ENCODE measurements around the gene HIVEP2.

The HIVEP2 gene

DNA sequence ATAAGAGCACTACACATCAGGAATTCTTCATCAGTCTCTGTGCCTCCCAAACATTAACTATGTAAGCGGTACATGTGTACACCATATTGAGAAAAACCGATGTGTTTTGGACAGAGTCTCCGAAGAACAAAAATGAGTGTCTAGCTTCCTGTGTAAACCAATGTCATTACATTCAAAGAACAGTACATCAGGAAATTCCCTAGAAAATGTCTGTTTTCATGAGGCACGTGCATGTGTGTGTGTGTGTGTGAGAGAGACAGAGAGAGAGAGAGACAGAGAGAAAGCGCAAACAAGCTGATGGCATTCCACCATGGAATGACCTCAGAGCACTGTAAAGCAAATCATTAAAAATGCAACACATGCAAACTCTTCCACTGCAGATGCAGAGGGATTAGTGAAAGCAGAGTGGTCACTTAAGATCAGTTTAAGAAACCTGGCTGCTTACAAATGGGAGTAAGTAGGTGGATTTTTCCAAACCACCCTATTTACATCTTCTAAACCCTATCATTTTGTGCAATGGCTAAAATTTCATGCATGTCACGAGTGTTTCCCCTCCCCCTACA, 133.9 kb downstream of the HIVEP2 start:
- no peak for DNase-seq

DNA sequence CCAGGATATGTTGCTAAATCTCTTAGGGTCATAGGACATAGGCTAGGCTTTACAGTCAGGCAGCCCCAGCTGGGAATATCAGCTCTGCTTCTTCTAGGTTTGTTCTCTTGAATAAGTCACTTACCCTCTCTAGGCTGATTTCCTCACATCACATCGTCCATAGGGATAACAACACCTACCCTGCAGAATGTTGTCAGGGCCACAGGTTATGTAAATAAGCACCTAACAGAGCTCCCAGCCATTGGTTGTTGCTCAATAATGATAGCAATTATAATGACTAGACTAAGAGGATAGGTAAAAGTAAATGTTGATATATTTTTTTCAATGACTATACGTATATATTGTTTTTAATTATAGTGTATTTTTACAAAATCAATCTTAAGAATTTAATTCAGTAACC, 135.0 kb downstream of the HIVEP2 start:
- no peak for DNase-seq

DNA sequence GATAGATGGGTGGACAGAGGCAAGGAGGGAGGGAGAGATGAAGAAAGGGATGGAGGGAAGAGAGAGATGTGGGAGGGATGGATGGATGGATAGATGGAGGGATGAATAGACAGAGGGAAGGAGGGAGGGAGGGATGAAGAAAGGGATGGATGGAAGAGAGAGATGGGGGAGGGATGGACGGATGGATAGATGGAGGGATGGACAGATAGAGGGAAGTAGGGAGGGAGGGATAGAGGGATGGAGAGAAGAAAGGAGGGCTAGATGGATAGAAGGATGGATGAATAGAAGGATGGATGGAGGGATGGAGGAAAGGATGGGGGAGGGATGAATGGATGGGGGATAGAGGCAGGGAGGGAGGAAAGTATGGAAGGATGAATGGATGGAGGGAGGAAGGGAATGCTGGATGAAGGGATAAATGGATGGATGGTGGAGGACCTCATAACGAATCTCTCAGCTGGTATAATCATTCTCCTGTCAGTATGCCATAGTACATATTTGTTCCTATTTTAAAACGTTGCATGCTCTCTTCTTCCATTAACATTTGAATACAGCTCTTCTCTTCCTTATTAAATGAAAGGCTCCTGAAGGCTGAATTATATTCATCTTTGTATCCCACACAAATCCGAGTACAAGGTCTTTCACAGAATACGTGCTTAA, 136.4 kb downstream of the HIVEP2 start:
- no peak for DNase-seq

DNA sequence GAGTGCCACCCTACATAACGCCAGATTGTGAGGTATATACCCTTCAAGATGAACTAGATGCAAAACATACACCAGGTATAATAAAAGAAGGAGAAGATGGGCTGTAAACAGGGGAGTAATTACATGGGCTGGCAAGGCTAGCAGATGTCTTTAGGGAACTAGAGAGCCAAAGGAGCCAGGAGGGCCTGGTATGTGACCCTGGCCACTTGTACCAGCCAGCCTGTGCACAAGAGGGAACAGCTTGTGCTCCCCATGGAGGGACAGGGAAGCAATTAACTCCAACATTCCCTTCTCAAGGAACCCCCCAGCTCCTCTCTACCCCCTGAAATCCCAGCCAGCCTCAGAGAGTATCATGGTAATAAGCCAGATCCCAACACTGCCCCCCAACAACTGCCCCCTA, 139.9 kb downstream of the HIVEP2 start:
- no peak for DNase-seq

DNA sequence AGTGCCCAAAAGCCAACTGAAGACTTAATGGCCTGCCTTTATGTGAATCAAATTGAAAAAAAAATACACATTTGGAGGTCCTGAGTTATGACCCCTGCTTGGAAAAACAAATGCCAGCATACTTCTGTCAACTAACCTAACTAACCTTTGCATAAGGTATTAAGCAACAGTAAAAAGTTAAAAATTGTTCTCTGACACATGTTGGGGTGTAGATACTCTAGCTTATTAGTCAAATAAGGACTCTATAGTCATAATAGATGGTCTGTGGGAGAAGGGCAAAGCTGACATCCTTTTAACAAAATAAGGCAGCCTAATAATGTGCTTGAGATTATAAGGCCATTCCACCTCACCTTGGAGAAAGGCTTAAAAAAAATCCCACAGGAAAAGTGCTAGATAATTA, 140.5 kb downstream of the HIVEP2 start:
- no peak for DNase-seq

GRCh38 chr6:142803495-142804058, 141.4 kb downstream of the HIVEP2 start:
- no peak for DNase-seq

GRCh38 chr6:142803032-142803431, 141.9 kb downstream of the HIVEP2 start:
- no peak for DNase-seq

DNA sequence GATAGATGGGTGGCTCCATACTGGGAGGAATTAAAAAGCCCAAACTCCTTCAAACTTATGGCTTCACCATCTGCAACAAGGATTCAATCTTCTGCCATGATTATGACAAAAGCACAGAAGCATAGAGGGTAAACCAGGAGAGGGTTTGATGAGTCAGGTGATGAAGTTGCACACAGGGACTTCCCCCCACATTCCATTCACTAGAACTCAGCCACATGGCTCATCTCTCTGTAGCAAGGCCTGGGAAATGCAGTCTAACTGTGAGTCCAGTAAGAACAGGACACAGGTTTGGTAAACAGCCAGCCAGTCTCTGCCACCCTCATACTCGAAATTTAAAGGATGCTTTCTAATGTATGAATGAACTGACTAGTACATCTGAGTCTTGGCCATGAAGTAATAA, 142.9 kb downstream of the HIVEP2 start:
- no peak for DNase-seq

GRCh38 chr6:142800240-142800639, 144.7 kb downstream of the HIVEP2 start:
- no peak for DNase-seq

GRCh38 chr6:142799639-142800038, 145.3 kb downstream of the HIVEP2 start:
- no peak for DNase-seq

GRCh38 chr6:142797159-142797558, 147.8 kb downstream of the HIVEP2 start:
- no peak for DNase-seq

- peak; percentile 83 for DNase-seq
Measured at GRCh38 chr6:142796571-142796970, 148.4 kb downstream of the HIVEP2 start.

GRCh38 chr6:142796024-142796423, 149.0 kb downstream of the HIVEP2 start:
- no peak for DNase-seq

- DNase-seq = no peak
Measured at GRCh38 chr6:142794424-142794823, 150.6 kb downstream of the HIVEP2 start.

DNA sequence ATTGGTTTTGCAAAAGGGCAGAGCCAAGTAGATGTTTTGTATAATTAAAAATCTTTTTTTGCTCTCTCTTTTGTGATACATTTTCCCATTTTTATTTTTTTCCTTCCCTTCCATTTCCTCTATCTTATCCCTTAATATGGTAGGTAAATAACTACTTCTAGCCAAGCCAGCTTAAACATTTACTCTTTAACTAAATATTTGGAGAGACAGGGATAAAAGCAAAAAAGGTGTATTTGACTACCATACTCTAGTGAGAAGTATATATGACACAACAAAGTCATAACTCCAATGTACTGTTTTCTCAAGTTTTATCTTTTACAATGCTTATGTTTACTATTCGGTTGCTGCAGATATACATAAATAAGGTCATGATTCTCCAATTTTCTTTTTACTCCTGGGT, 154.7 kb downstream of the HIVEP2 start:
- no peak for DNase-seq

GRCh38 chr6:142787422-142787821, 157.6 kb downstream of the HIVEP2 start:
- DNase-seq = no peak

DNA sequence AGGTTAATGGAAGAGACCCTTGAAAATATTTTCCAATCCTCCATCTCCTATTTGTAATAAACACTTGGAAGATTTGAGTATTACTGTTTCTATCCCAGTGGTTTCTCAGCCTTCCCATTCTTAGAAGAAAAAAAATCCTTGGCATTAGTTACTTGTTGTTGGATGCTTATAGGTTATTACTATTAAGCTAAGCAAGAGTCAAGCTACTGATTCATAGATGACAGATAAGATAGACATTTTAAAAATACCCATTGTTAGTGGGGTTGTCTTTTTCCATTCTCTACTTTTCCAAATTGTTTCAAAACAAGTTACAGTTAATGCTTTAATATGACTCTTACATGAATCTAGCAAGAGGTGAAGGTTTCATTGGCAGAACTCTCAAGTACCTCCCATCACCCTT, 158.5 kb downstream of the HIVEP2 start:
- DNase-seq = no peak

DNA sequence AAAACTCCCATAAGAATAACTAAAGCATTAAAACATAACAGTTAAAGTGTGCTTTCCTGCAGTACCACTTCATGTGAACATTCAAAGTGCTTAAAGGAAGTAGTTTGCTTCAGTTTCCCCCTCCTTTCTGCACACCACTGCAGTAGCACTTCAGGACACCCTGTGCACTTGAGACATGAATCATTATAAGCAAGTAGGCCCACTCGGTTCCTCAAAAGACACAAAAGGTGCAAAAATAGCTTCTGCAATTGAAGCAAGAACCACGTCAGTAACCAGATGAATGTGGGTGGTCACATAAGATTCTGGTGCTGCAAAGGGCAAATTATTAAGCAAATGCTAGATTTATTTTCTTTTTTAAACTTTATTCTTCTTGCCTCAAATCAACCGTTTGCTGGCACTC, 160.6 kb downstream of the HIVEP2 start:
- DNase-seq = peak; percentile 17

GRCh38 chr6:142783499-142783898, 161.5 kb downstream of the HIVEP2 start:
- DNase-seq = no peak

DNA sequence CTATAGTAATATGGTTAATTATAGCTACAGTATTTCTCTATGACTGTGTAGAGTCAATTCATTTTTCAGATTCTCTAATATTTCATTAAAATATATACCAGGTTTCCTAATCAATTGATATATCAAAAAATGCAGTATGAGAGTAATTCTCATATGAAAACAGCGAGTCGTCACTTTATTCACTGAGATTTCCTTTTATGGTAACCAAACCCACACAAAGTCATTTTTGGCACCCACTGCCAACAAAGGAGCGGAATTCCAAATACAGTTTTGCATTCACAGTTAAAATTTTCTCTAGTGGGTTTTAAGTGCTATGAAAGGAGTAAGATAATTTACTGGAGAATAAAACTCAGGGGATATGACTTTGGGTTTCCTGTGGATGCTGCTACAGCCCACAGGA, 163.8 kb downstream of the HIVEP2 start:
- no peak for DNase-seq

GRCh38 chr6:142773859-142774648, 170.9 kb downstream of the HIVEP2 start:
- no peak for DNase-seq

- DNase-seq = no peak
Measured at GRCh38 chr6:142773324-142773723, 171.7 kb downstream of the HIVEP2 start.

GRCh38 chr6:142771162-142771561, 173.8 kb downstream of the HIVEP2 start:
- DNase-seq = no peak

DNA sequence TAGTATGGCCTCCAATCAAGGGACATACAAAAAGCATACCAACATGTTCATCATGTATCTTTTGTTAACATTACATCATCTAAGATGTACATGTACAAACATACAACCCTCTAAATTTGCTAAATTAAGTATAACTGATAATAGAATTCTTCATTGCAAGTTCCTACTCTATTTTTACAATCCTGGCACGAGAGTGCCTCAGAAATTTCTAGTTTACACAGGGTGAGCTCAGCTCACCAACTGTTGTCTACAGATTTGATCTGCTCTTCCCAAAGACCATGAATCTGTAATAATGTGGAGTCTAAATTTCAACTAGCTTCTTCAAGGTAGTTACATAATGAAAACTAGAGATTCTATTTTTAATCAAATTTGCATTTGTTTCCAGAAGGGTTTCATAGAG, 179.7 kb downstream of the HIVEP2 start:
- DNase-seq = no peak

All from DMS79 treated with DMSO at 0.1 percent for 48 hours (cell line).